ENCODE data around the gene FOXRED2.
A peak's percentile ranks its signal among the peaks of the same experiment; 100 is the strongest.

Gene FOXRED2

GRCh38 chr22:36439481-36440271 lies 67.2 kb downstream of the FOXRED2 start:
- no peak for TF ChIP-seq CTCF (IDR thresholded peaks at IDR 0.05; ENCODE audit: low read length, missing control alignments)
- no peak overlapping the region for H3K4me3 ChIP-seq (replicated peaks; ENCODE audit: low read depth, low read length)
- peak; percentile 92 for DNase-seq (ENCODE audit: low read depth)
